Activated T-helper 17 cell treated with anti-CD3 and anti-CD28 coated beads, Interleukin-2, amount 50 U/mL, for 72 hours (primary cell): Measurements from ENCODE around the gene SDHAF3. TPM values are rescaled to one million over a fixed set of nuclear protein-coding genes. Genes with fewer than 3 reads are reported as not detected.
"Not testable (repeated sequence)": the region's sequence is repeated elsewhere in the genome, so short reads cannot be mapped to it uniquely, and the experiment has no call there.

Experiments
- ATAC-seq: fragments of 150-1000 bp; cut with Tn5 transposase; replicated peaks from 2 replicates; pipeline ENCODE4 v1.10.0; 2021; ENCODE audit warnings: mild to moderate bottlenecking, moderate library complexity
- H3K27ac Mint-ChIP-seq: one replicate; pipeline ENCODE4 v1.8.0; 2022; ENCODE audit warnings: mixed read lengths
- H3K27me3 Mint-ChIP-seq: one replicate; pipeline ENCODE4 v1.8.0; 2022; ENCODE audit warnings: mixed read lengths
- H3K36me3 Mint-ChIP-seq: one replicate; pipeline ENCODE4 v1.8.0; 2022; ENCODE audit warnings: low read depth, mild to moderate bottlenecking, mixed read lengths
- H3K4me1 Mint-ChIP-seq: one replicate; pipeline ENCODE4 v1.8.0; 2022; ENCODE audit warnings: mixed read lengths
- H3K4me3 Mint-ChIP-seq: one replicate; pipeline ENCODE4 v1.8.0; 2022; ENCODE audit warnings: mild to moderate bottlenecking, mixed read lengths
- H3K9me3 Mint-ChIP-seq: one replicate; pipeline ENCODE4 v1.8.0; 2022; ENCODE audit warnings: mixed read lengths
- total RNA-seq, 2 donors: library from RNA; stranded (reverse); gene quantifications; one replicate each; pipeline ENCODE4 v1.2.3, GENCODE V29; 2022

The SDHAF3 gene
- 10 to 100 TPM; 17.8 to 23.5 TPM for total RNA-seq

- ATAC-seq = peak; percentile 95
- H3K9me3 Mint-ChIP-seq = no peaks in the 10 kb centered on the region
- no peaks in the 10 kb centered on the region for H3K27me3 Mint-ChIP-seq
- H3K4me3 Mint-ChIP-seq = peak within 1 kb of the TSS; percentile 89
- peaks cover 7% of the 10 kb centered on the region for H3K36me3 Mint-ChIP-seq
- peaks cover 12% of the 10 kb centered on the region for H3K4me1 Mint-ChIP-seq
- peak within 1 kb of the TSS; percentile 85 for H3K27ac Mint-ChIP-seq
Measured at GRCh38 chr7:97117372-97118188, at the start of gene SDHAF3. TSS of gene SDHAF3 (plus strand) at chr7:97117698. CDS start at chr7:97117724, 26 bp downstream.

GRCh38 chr7:97072025-97072424 is 45.5 kb upstream of the SDHAF3 start:
- not testable (repeated sequence) for H3K9me3 Mint-ChIP-seq, H3K27ac Mint-ChIP-seq, H3K4me1 Mint-ChIP-seq, H3K4me3 Mint-ChIP-seq, ATAC-seq, H3K36me3 Mint-ChIP-seq
- H3K27me3 Mint-ChIP-seq = peaks cover 29% of the 10 kb centered on the region

- H3K9me3 Mint-ChIP-seq = peaks cover 5% of the 10 kb centered on the region
- no peaks in the 10 kb centered on the region for H3K4me1 Mint-ChIP-seq
- H3K36me3 Mint-ChIP-seq = no peaks in the 10 kb centered on the region
- peaks cover 36% of the 10 kb centered on the region for H3K27me3 Mint-ChIP-seq
- H3K27ac Mint-ChIP-seq = no peak overlapping the region
- no peak overlapping the region for H3K4me3 Mint-ChIP-seq
- no peak for ATAC-seq
Measured at GRCh38 chr7:97075928-97076327, 41.6 kb upstream of the SDHAF3 start.

GRCh38 chr7:97078023-97078969 is 39.2 kb upstream of the SDHAF3 start:
- no peak for ATAC-seq
- no peak overlapping the region for H3K4me3 Mint-ChIP-seq
- H3K9me3 Mint-ChIP-seq = peaks cover 5% of the 10 kb centered on the region
- H3K36me3 Mint-ChIP-seq = no peaks in the 10 kb centered on the region
- no peaks in the 10 kb centered on the region for H3K4me1 Mint-ChIP-seq
- H3K27ac Mint-ChIP-seq = no peak overlapping the region
- H3K27me3 Mint-ChIP-seq = peaks cover 39% of the 10 kb centered on the region

- Mint-ChIP-seq H3K4me1 (no peaks in the 10 kb centered on the region), H3K9me3 (peaks cover 5% of the 10 kb centered on the region), H3K27me3 (peaks cover 35% of the 10 kb centered on the region), H3K36me3 (no peaks in the 10 kb centered on the region), H3K27ac (no peak overlapping the region), H3K4me3 (no peak overlapping the region)
- no peak for ATAC-seq
Measured at GRCh38 chr7:97079300-97079699, 38.2 kb upstream of the SDHAF3 start.

GRCh38 chr7:97081521-97082300 is 35.8 kb upstream of the SDHAF3 start:
- no peak for ATAC-seq
- Mint-ChIP-seq H3K27me3 (peaks cover 39% of the 10 kb centered on the region), H3K9me3 (peaks cover 2% of the 10 kb centered on the region), H3K4me3 (no peak overlapping the region), H3K36me3 (no peaks in the 10 kb centered on the region), H3K27ac (no peak overlapping the region), H3K4me1 (no peaks in the 10 kb centered on the region)

GRCh38 chr7:97088364-97088763 is 29.1 kb upstream of the SDHAF3 start:
- peaks cover 40% of the 10 kb centered on the region for H3K27me3 Mint-ChIP-seq
- H3K27ac Mint-ChIP-seq = no peak overlapping the region
- H3K9me3 Mint-ChIP-seq = no peaks in the 10 kb centered on the region
- no peaks in the 10 kb centered on the region for H3K36me3 Mint-ChIP-seq
- no peak overlapping the region for H3K4me3 Mint-ChIP-seq
- ATAC-seq = no peak
- H3K4me1 Mint-ChIP-seq = no peaks in the 10 kb centered on the region

GRCh38 chr7:97089771-97090170 is 27.7 kb upstream of the SDHAF3 start:
- H3K27me3 Mint-ChIP-seq = peaks cover 43% of the 10 kb centered on the region
- no peaks in the 10 kb centered on the region for H3K36me3 Mint-ChIP-seq
- no peaks in the 10 kb centered on the region for H3K4me1 Mint-ChIP-seq
- H3K9me3 Mint-ChIP-seq = no peaks in the 10 kb centered on the region
- no peak overlapping the region for H3K27ac Mint-ChIP-seq
- ATAC-seq = no peak
- no peak overlapping the region for H3K4me3 Mint-ChIP-seq

- ATAC-seq = no peak
- no peaks in the 10 kb centered on the region for H3K4me1 Mint-ChIP-seq
- H3K36me3 Mint-ChIP-seq = no peaks in the 10 kb centered on the region
- H3K27me3 Mint-ChIP-seq = peaks cover 38% of the 10 kb centered on the region
- no peak overlapping the region for H3K4me3 Mint-ChIP-seq
- H3K27ac Mint-ChIP-seq = no peak overlapping the region
- H3K9me3 Mint-ChIP-seq = no peaks in the 10 kb centered on the region
Measured at GRCh38 chr7:97090761-97091353, 26.6 kb upstream of the SDHAF3 start.

GRCh38 chr7:97094284-97094930 is 23.1 kb upstream of the SDHAF3 start:
- Mint-ChIP-seq H3K36me3 (no peaks in the 10 kb centered on the region), H3K4me1 (no peaks in the 10 kb centered on the region), H3K27ac (no peak overlapping the region), H3K9me3 (no peaks in the 10 kb centered on the region), H3K27me3 (peaks cover 29% of the 10 kb centered on the region), H3K4me3 (no peak overlapping the region)
- no peak for ATAC-seq

GRCh38 chr7:97096037-97096436 is 21.5 kb upstream of the SDHAF3 start:
- no peak overlapping the region for H3K4me3 Mint-ChIP-seq
- no peaks in the 10 kb centered on the region for H3K36me3 Mint-ChIP-seq
- no peaks in the 10 kb centered on the region for H3K4me1 Mint-ChIP-seq
- no peak for ATAC-seq
- no peak overlapping the region for H3K27ac Mint-ChIP-seq
- peaks cover 36% of the 10 kb centered on the region for H3K27me3 Mint-ChIP-seq
- no peaks in the 10 kb centered on the region for H3K9me3 Mint-ChIP-seq

- H3K4me1 Mint-ChIP-seq = no peaks in the 10 kb centered on the region
- no peak overlapping the region for H3K4me3 Mint-ChIP-seq
- no peak overlapping the region for H3K27ac Mint-ChIP-seq
- no peak for ATAC-seq
- H3K36me3 Mint-ChIP-seq = no peaks in the 10 kb centered on the region
- peaks cover 30% of the 10 kb centered on the region for H3K27me3 Mint-ChIP-seq
- H3K9me3 Mint-ChIP-seq = no peaks in the 10 kb centered on the region
Measured at GRCh38 chr7:97096661-97097060, 20.8 kb upstream of the SDHAF3 start.

- H3K9me3 Mint-ChIP-seq = no peaks in the 10 kb centered on the region
- H3K27ac Mint-ChIP-seq = no peak overlapping the region
- H3K4me3 Mint-ChIP-seq = no peak overlapping the region
- peak; percentile 78 for ATAC-seq
- no peaks in the 10 kb centered on the region for H3K4me1 Mint-ChIP-seq
- H3K36me3 Mint-ChIP-seq = no peaks in the 10 kb centered on the region
- H3K27me3 Mint-ChIP-seq = peaks cover 26% of the 10 kb centered on the region
Measured at GRCh38 chr7:97104719-97105238, 12.7 kb upstream of the SDHAF3 start.
